ENCODE measurements around the gene ZNFX1. TPM values are rescaled to one million over a fixed set of nuclear protein-coding genes. Genes with fewer than 3 reads are reported as not detected.
A peak's percentile ranks its signal among the peaks of the same experiment; 100 is the strongest.

ZNFX1 gene
- total and polyA plus RNA-seq, 9 of the 15 experiments (the other 6 are each of a cell fraction or from before 2014, with no cell fraction given), result 3.8 to 13.8 (median 10.3) TPM

- Histone ChIP-seq H3K4me1 (replicated peaks in 1 of 2; ENCODE audit: control insufficient read depth in 2 of 2, insufficient read depth in 2 of 2, low read length in 2 of 2) (peaks cover 7 to 34% of the 10 kb centered on the region in 2 experiments; a peak in 4 of 5 replicates), H3K9me1 (ENCODE audit: control insufficient read depth, insufficient read depth, low read length) (peaks cover 8% of the 10 kb centered on the region), H2AFZ (ENCODE audit: low read depth, low read length) (no peak overlapping the region), H3K79me2 (ENCODE audit: control insufficient read depth, insufficient read depth, low read length) (peaks cover 50% of the 10 kb centered on the region), H4K20me1 (replicated peaks; ENCODE audit: control insufficient read depth, insufficient read depth, low read length) (peaks cover 58% of the 10 kb centered on the region), H3K27ac (ENCODE audit: extremely low read depth, low read depth, low read length) (peak overlapping the region; percentile 44; the same call in 1 of the 3 replicates), H3K36me3 (ENCODE audit: control insufficient read depth, insufficient read depth, low read length) (peaks cover 72% of the 10 kb centered on the region), H3K4me2 (ENCODE audit: insufficient read depth, low read length) (no peak overlapping the region; the same call in 1 of the 2 replicates), H3K4me3 (no peak overlapping the region), H3K9ac (ENCODE audit: insufficient read depth in 1 of 2, low read depth in 2 of 2, low read length in 2 of 2) (no peak overlapping the region; a peak in 1 of 4 replicates), H3K9me3 (replicated peaks; ENCODE audit: control insufficient read depth, insufficient read depth, low read depth, low read length) (no peaks in the 10 kb centered on the region; the same call in 1 of the 2 replicates), H3K27me3 (ENCODE audit: control insufficient read depth in 2 of 2, insufficient read depth in 2 of 2, low read length in 2 of 2) (no peaks in the 10 kb centered on the region)
- DNase-seq (ENCODE audit: extremely low read depth in 1 of 4, low spot score in 3 of 4) (peak in 1 of 4 experiments; percentile 23), FAIRE-seq (no peak), ATAC-seq (no peak; the same call in 1 of the 3 replicates)
- CTCF ChIA-PET (ENCODE audit: low intra/inter-chr PET ratio), result no interaction called here
- POLR2A ChIA-PET, result interaction anchor here (0.8 to 4.3 kb wide), 9 partner anchors 8 to 52 kb away, joined by 3 to 68 read pairs (median 6); partner anchors contain the start of gene ZNFX1
- in situ Hi-C loops (cut with MboI) (no loop called here), intact Hi-C loops (cut with micrococcal nuclease) (no loop called here)
- WGBS (ENCODE audit: insufficient coverage, low coverage, missing lambda C conversion rate), result 71% methylated on average over 10 of the region's 10 CpGs
- no TSS peak for BruUV-seq (replicated peaks)
- peak; percentile 90 for TF ChIP-seq EWSR1 (IDR thresholded peaks at IDR 0.05; ENCODE audit: borderline replicate concordance, low read depth, partially characterized antibody)
- peak; percentile 68 for TF ChIP-seq POLR2AphosphoS5 (IDR thresholded peaks at IDR 0.05; ENCODE audit: control insufficient read depth, insufficient read depth, low read depth, low read length)
- peak; percentile 6 for TF ChIP-seq U2AF1 (optimal IDR thresholded peaks at IDR 0.05; ENCODE audit: low read depth, low read length)
- TF ChIP-seq POLR2A (conservative IDR thresholded peaks at IDR 0.05), result peak; percentile 86; the same call in 1 of the 2 replicates
- TF ChIP-seq, protein P1, sequence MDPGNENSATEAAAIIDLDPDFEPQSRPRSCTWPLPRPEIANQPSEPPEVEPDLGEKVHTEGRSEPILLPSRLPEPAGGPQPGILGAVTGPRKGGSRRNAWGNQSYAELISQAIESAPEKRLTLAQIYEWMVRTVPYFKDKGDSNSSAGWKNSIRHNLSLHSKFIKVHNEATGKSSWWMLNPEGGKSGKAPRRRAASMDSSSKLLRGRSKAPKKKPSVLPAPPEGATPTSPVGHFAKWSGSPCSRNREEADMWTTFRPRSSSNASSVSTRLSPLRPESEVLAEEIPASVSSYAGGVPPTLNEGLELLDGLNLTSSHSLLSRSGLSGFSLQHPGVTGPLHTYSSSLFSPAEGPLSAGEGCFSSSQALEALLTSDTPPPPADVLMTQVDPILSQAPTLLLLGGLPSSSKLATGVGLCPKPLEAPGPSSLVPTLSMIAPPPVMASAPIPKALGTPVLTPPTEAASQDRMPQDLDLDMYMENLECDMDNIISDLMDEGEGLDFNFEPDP (CRISPR knock-in tag; IDR thresholded peaks at IDR 0.05), result no peak
- TF ChIP-seq BCLAF1 (IDR thresholded peaks at IDR 0.05; ENCODE audit: borderline replicate concordance in 1 of 2, control insufficient read depth in 1 of 2, low read depth in 2 of 2, low read length in 1 of 2), result peak in 1 of 2 experiments; percentile 75; a peak in 1 of 4 replicates
- no peak for TF ChIP-seq ZBED1 (IDR thresholded peaks at IDR 0.05)
- TF ChIP-seq NCOR1 (IDR thresholded peaks at IDR 0.05), result peak; percentile 11; the same call in 1 of the 2 replicates
- peak; percentile 30 for TF ChIP-seq FIP1L1 (IDR thresholded peaks at IDR 0.05; ENCODE audit: low read depth, low read length, poor library complexity, severe bottlenecking)
- TF ChIP-seq CHCHD3 (CRISPR knock-in tag; IDR thresholded peaks at IDR 0.05), result peak; percentile 27; the same call in 1 of the 2 replicates
- TF ChIP-seq POLR2G (IDR thresholded peaks at IDR 0.05; ENCODE audit: low read depth, low read length), result peak; percentile 33; the same call in 1 of the 2 replicates
- peak; percentile 2; the same call in 1 of the 2 replicates for TF ChIP-seq POLR2H (tag; IDR thresholded peaks at IDR 0.05; ENCODE audit: low read depth)
- no peak for TF ChIP-seq RUNX1 (IDR thresholded peaks at IDR 0.05; ENCODE audit: low read depth)
- TF ChIP-seq ZNF77 (CRISPR knock-in tag; IDR thresholded peaks at IDR 0.05), result 0 out of 2 replicates have a peak, but pooled peaks have one; percentile 58
- no peak for TF ChIP-seq IRF2 (CRISPR knock-in tag; IDR thresholded peaks at IDR 0.05)
- TF ChIP-seq POLR2B (IDR thresholded peaks at IDR 0.05; ENCODE audit: low read depth, partially characterized antibody), result peak; percentile 53
- peak; percentile 83 for TF ChIP-seq SUPT5H (IDR thresholded peaks at IDR 0.05)
These were observed 11.2 kb upstream of the ZNFX1 start for GRCh38 chr20:49288784-49289696.
